Hepatocyte (in vitro differentiated cells): Measurements from ENCODE around the gene MKNK2. TPM values are rescaled to one million over a fixed set of nuclear protein-coding genes. Genes with fewer than 3 reads are reported as not detected.
A peak's percentile ranks its signal among the peaks of the same experiment; 100 is the strongest.

Source experiments
- DNase-seq: peaks from one replicate; pipeline ENCODE4 v3.0.0-alpha.2; 2016; ENCODE audit warnings: low spot score
- H2AFZ ChIP-seq: fragments of 200-600 bp; sonication (generic); 2 replicates; pipeline ENCODE4 v1.6.0; 2016; ENCODE audit warnings: antibody characterized with exemption, mild to moderate bottlenecking
- H3K27ac ChIP-seq: fragments of 200-600 bp; sonication (generic); 2 replicates; pipeline ENCODE4 v1.5.1; 2016; ENCODE audit warnings: mild to moderate bottlenecking
- H3K27me3 ChIP-seq: fragments of 200-600 bp; sonication (generic); 2 replicates; pipeline ENCODE4 v1.6.1; 2016
- H3K36me3 ChIP-seq: fragments of 200-600 bp; sonication (generic); replicated peaks from 2 replicates; pipeline ENCODE4 v1.5.1; 2016; ENCODE audit warnings: low read depth; ENCODE audit not compliant: insufficient read depth
- H3K4me1 ChIP-seq: fragments of 200-600 bp; sonication (generic); 2 replicates; pipeline ENCODE4 v1.5.1; 2016; ENCODE audit warnings: mild to moderate bottlenecking, moderate library complexity; ENCODE audit not compliant: insufficient read depth
- H3K4me2 ChIP-seq: fragments of 200-600 bp; sonication (generic); 2 replicates; pipeline ENCODE4 v1.6.0; 2016
- H3K4me3 ChIP-seq: fragments of 200-600 bp; sonication (generic); 2 replicates; pipeline ENCODE4 v1.5.1; 2016; ENCODE audit warnings: mild to moderate bottlenecking
- H3K79me2 ChIP-seq: fragments of 200-600 bp; sonication (generic); 2 replicates; pipeline ENCODE4 v1.6.0; 2017; ENCODE audit warnings: mild to moderate bottlenecking
- H3K9me2 ChIP-seq: fragments of 200-600 bp; sonication (generic); replicated peaks from 2 replicates; pipeline ENCODE4 v1.6.0; 2017; ENCODE audit warnings: mild to moderate bottlenecking; ENCODE audit not compliant: insufficient read depth
- H3K9me3 ChIP-seq: fragments of 200-600 bp; sonication (generic); 2 replicates; pipeline ENCODE4 v1.5.1; 2016; ENCODE audit warnings: low read depth, mild to moderate bottlenecking
- H4K20me1 ChIP-seq: fragments of 200-600 bp; sonication (generic); 2 replicates; pipeline ENCODE4 v1.6.0; 2016; ENCODE audit warnings: mild to moderate bottlenecking; ENCODE audit not compliant: insufficient read depth, poor library complexity, severe bottlenecking
- CTCF ChIP-seq: fragments of 200-600 bp; sonication (generic); IDR thresholded peaks from 2 replicates; pipeline ENCODE4 v1.5.1; 2016; ENCODE audit warnings: antibody characterized with exemption, mild to moderate bottlenecking; ENCODE audit not compliant: poor library complexity
- EZH2 ChIP-seq: fragments of 200-600 bp; sonication (generic); IDR thresholded peaks from 2 replicates; pipeline ENCODE4 v1.6.1; 2016; ENCODE audit warnings: antibody characterized with exemption, mild to moderate bottlenecking, borderline replicate concordance
- EZH2phosphoT487 ChIP-seq: fragments of 200-600 bp; sonication (generic); IDR thresholded peaks from one replicate; pipeline ENCODE4 v1.6.1; 2018; ENCODE audit warnings: antibody characterized with exemption, mild to moderate bottlenecking, low read depth, moderate library complexity; ENCODE audit not compliant: unreplicated experiment, severe bottlenecking
- WGBS: methylation state at CpG from one replicate; pipeline ENCODE4 v1.1.6; 2016; ENCODE audit warnings: low lambda C conversion rate; ENCODE audit errors: missing lambda C conversion rate; 5-methylcytosine and 5-hydroxymethylcytosine counted together
- polyA plus RNA-seq: library from polyadenylated mRNA; unstranded; fragments of >200 nt; fragmentation: Nextera tagmentation; extraction: Ambion mirVana; gene quantifications from 2 replicates; pipeline ENCODE4 v1.2.1, GENCODE V29; 2016
- total RNA-seq: library from RNA; depleted of rRNA; stranded (reverse); fragments of >200 nt; gene quantifications from 2 replicates; pipeline ENCODE4 v1.2.3, GENCODE V29; 2014

MKNK2 gene
- total and polyA plus RNA-seq, 2 experiments from 2014 or later = 90.4 to 136 TPM

GRCh38 chr19:2032296-2032941 lies 18.6 kb downstream of the MKNK2 start:
- no peaks in the 10 kb centered on the region for H3K9me2 ChIP-seq
- H3K4me3 ChIP-seq = no peak overlapping the region
- no peaks in the 10 kb centered on the region for H3K36me3 ChIP-seq
- H3K4me2 ChIP-seq = peak overlapping the region; percentile 61
- peak overlapping the region; percentile 86 for H3K27ac ChIP-seq
- no peak overlapping the region for H2AFZ ChIP-seq
- WGBS = 60% methylated on average over 16 of the region's 19 CpGs
- no peaks in the 10 kb centered on the region for H3K79me2 ChIP-seq
- no peaks in the 10 kb centered on the region for H3K27me3 ChIP-seq
- peak; percentile 78 for DNase-seq
- H3K4me1 ChIP-seq = peaks cover 15% of the 10 kb centered on the region
- H3K9me3 ChIP-seq = no peaks in the 10 kb centered on the region
- TF ChIP-seq CTCF (no peak), EZH2 (no peak), EZH2phosphoT487 (no peak)
- H4K20me1 ChIP-seq = no peaks in the 10 kb centered on the region

GRCh38 chr19:2027361-2027760 lies 23.7 kb downstream of the MKNK2 start:
- Histone ChIP-seq H3K27ac (no peak overlapping the region), H3K4me1 (peaks cover 9% of the 10 kb centered on the region), H3K4me2 (no peak overlapping the region), H3K4me3 (no peak overlapping the region), H3K9me3 (no peaks in the 10 kb centered on the region), H3K36me3 (no peaks in the 10 kb centered on the region), H3K27me3 (no peaks in the 10 kb centered on the region), H3K79me2 (no peaks in the 10 kb centered on the region), H3K9me2 (no peaks in the 10 kb centered on the region), H4K20me1 (no peaks in the 10 kb centered on the region), H2AFZ (no peak overlapping the region)
- no peak for DNase-seq
- TF ChIP-seq EZH2 (no peak), EZH2phosphoT487 (no peak), CTCF (no peak)
- 83% methylated on average over 9 of the region's 9 CpGs for WGBS

- H3K27me3 ChIP-seq = no peaks in the 10 kb centered on the region
- no peaks in the 10 kb centered on the region for H3K9me3 ChIP-seq
- no peak overlapping the region for H2AFZ ChIP-seq
- H3K27ac ChIP-seq = no peak overlapping the region
- TF ChIP-seq CTCF (no peak), EZH2 (no peak), EZH2phosphoT487 (no peak)
- H3K4me1 ChIP-seq = peaks cover 4% of the 10 kb centered on the region
- no peak overlapping the region for H3K4me3 ChIP-seq
- no peak for DNase-seq
- H3K9me2 ChIP-seq = no peaks in the 10 kb centered on the region
- H3K79me2 ChIP-seq = no peaks in the 10 kb centered on the region
- H4K20me1 ChIP-seq = no peaks in the 10 kb centered on the region
- no peaks in the 10 kb centered on the region for H3K36me3 ChIP-seq
- H3K4me2 ChIP-seq = no peak overlapping the region
- 90% methylated on average over 10 of the region's 10 CpGs for WGBS
Observed at GRCh38 chr19:2026770-2027169, 24.3 kb downstream of the MKNK2 start.
